MG63 (cell line): ENCODE data around the gene ADH5. TPM values are rescaled to one million over a fixed set of nuclear protein-coding genes. Genes with fewer than 3 reads are reported as not detected.
A peak's percentile ranks its signal among the peaks of the same experiment; 100 is the strongest.
"Not testable (repeated sequence)": the region's sequence is repeated elsewhere in the genome, so short reads cannot be mapped to it uniquely, and the experiment has no call there.

Source experiments
- DNase-seq: peaks from one replicate; pipeline ENCODE4 v3.0.0-alpha.2; 2020
- H3K27me3 ChIP-seq: fragments of 250-450 bp; sonication (Bioruptor Pico); 2 replicates; pipeline ENCODE4 v1.5.1; 2020; ENCODE audit warnings: mild to moderate bottlenecking, moderate library complexity
- H3K36me3 ChIP-seq: fragments of 250-450 bp; sonication (Bioruptor Pico); 2 replicates; pipeline ENCODE4 v1.5.1; 2020; ENCODE audit warnings: mild to moderate bottlenecking, moderate library complexity
- H3K4me3 ChIP-seq: fragments of 250-450 bp; sonication (Bioruptor Pico); 2 replicates; pipeline ENCODE4 v1.5.1; 2020; ENCODE audit warnings: mild to moderate bottlenecking, moderate library complexity
- H3K9me3 ChIP-seq: fragments of 250-450 bp; sonication (Bioruptor Pico); 2 replicates; pipeline ENCODE4 v1.5.1; 2020; ENCODE audit warnings: mild to moderate bottlenecking, moderate library complexity
- total RNA-seq: library from RNA; depleted of rRNA; stranded (reverse); fragments of >200 nt; shearing (Covaris generic); gene quantifications from 2 replicates; pipeline ENCODE4 v1.2.3, GENCODE V29; 2014; ENCODE audit warnings: low replicate concordance

ADH5 gene
- total RNA-seq, 1 experiment from 2014 or later, result 147 TPM

- not testable (repeated sequence) for H3K9me3 ChIP-seq, DNase-seq, H3K4me3 ChIP-seq, H3K27me3 ChIP-seq, H3K36me3 ChIP-seq
Observed at GRCh38 chr4:99091841-99092240, 3.3 kb upstream of the ADH5 start.

DNA sequence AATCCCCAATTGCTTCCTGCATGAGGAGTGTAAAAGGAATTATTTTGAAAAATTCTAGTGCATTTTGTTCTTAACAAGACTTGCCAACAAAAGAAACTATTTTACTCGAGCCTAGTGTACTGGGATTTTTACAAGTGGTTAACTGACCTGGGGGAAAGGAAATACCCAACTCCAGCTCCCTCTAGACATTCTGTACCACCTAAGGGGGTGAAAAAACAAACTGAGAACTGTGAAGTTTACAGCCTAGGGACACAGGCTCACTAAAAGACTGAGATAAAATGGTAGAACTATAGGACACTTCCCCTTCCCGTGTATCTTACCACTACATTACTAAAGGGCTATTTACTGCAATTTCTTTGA is 2.6 kb upstream of the ADH5 start:
- Histone ChIP-seq H3K27me3 (no peaks in the 10 kb centered on the region), H3K4me3 (no peak overlapping the region), H3K36me3 (no peaks in the 10 kb centered on the region), H3K9me3 (no peaks in the 10 kb centered on the region)
- no peak for DNase-seq

- H3K4me3 ChIP-seq, result no peak overlapping the region; the same call in 1 of the 2 replicates
Observed at GRCh38 chr4:99090481-99091215, 2.1 kb upstream of the ADH5 start.

GRCh38 chr4:99088023-99088449 is 552 bp downstream of the ADH5 start:
- H3K36me3 ChIP-seq, result peaks cover 18% of the 10 kb centered on the region
- peak overlapping the region; percentile 83 for H3K4me3 ChIP-seq
- H3K27me3 ChIP-seq, result no peaks in the 10 kb centered on the region
- H3K9me3 ChIP-seq, result no peaks in the 10 kb centered on the region
- peak; percentile 53 for DNase-seq

More at GRCh38 chr4:99090481-99091215, 2.1 kb upstream of the ADH5 start:
- H3K27me3 ChIP-seq, result no peaks in the 10 kb centered on the region
- H3K36me3 ChIP-seq, result no peaks in the 10 kb centered on the region
- H3K9me3 ChIP-seq, result no peaks in the 10 kb centered on the region
- no peak for DNase-seq

DNA sequence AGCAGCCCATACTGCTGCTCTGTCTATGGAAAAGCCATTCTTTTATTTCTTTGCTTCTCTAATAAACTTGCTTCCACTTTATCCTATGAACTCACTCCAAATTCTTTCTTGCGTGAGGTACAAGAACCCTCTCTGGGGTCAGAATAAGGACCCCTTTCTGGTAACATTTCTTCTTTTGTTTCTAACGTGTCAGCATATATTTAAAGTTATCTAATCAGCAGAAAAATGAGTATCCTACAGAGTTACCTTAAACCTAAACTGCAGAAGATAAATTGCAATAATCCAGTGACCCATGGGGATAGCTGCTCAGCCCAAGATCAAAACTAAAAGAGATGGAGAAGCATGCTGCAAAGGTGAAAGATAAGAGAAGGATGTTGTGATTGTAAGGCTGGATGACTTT is 4.0 kb downstream of the ADH5 start:
- no peak for DNase-seq
- Histone ChIP-seq H3K36me3 (peaks cover 18% of the 10 kb centered on the region), H3K9me3 (no peaks in the 10 kb centered on the region), H3K27me3 (no peaks in the 10 kb centered on the region), H3K4me3 (no peak overlapping the region)

GRCh38 chr4:99082192-99082591 is 6.4 kb downstream of the ADH5 start:
- Histone ChIP-seq H3K27me3 (no peaks in the 10 kb centered on the region), H3K4me3 (no peak overlapping the region), H3K9me3 (no peaks in the 10 kb centered on the region), H3K36me3 (peaks cover 18% of the 10 kb centered on the region)
- DNase-seq, result no peak

DNA sequence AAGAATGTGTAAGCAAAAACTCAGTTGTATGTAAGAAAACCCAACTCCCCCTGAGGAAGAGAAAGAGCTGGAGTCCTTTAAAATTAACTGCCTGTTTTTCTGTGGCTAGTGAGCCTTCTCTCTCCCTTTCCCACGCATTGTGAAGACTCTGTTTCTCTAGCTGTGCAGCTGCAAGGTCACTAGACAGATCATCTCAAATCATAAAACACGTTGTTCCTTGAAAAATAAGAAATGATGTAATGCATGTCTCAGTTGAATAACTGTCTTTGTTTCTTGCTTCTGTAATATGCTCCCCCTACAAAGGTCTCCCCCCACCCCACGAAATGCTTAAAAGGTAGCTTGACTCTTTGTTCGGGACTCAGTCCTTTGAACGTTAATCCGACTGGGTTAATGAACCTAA is 7.7 kb downstream of the ADH5 start:
- not testable (repeated sequence) for H3K4me3 ChIP-seq, H3K27me3 ChIP-seq, H3K9me3 ChIP-seq, DNase-seq
- H3K36me3 ChIP-seq, result peaks cover 28% of the 10 kb centered on the region

DNA sequence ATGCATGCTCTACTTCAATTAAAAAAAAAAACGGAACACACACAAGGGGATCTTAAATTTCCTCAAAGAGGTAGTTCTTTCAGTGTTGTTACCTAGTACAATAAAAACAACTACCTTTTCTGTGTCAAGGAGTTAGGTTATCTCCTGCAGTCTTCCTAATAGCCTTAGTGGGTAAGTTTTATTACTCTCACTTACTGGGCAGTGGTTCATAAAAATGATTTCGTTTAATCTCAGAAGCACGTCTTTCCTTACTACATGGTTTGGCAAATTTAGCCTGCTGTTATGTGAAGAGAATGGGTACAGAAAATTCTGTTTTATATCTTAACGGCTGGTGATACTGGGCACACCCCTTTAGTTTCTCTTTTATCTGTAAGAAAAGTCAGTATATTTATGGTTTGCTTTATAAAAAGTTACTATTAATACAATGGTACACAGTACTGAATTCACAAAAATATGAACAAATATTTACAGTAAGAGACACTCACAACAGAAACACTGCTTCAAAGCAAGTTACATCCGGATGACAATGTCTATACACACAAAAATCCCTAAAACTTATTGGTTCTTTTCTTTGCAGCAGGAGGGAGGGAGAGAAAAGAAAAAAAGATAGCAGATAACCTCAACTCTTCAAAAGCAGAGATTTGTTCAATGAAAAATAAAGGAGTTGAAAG is 8.8 kb downstream of the ADH5 start:
- no peaks in the 10 kb centered on the region for H3K9me3 ChIP-seq
- no peak for DNase-seq
- H3K27me3 ChIP-seq, result no peaks in the 10 kb centered on the region
- no peak overlapping the region for H3K4me3 ChIP-seq
- peaks cover 28% of the 10 kb centered on the region for H3K36me3 ChIP-seq

DNA sequence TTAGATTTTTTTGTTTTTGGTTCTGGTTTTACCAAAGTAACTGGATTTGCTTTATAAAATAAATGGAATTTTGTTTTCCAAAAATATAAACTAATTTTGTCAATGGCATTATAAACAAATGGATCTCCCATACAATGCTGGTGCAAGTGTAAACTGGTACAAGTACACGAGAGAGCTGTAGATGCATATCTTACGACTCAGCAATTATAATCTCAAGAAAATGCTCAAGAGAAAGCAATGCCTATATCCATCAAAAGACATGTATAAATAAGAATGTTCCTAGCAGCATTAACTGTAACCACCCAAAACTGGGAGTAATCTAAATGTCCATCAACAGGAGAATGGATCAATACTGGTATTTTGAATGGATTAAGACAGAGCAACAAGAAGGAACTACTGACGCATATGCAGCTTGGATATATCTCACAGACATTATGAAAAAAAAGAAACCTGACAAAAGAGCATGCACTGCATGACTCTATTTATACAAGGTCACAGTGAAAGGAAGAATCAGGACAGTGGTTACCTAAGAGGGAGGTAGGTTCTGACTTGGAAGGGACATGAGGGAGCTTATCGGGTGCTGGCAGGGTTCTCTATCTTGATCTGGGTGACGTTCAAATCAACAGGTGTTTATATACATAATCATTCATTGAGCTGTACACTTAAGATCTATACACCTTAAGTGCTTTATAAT is 9.5 kb downstream of the ADH5 start:
- H3K9me3 ChIP-seq, result no peaks in the 10 kb centered on the region
- H3K4me3 ChIP-seq, result no peak overlapping the region
- DNase-seq, result no peak
- H3K27me3 ChIP-seq, result no peaks in the 10 kb centered on the region
- peaks cover 27% of the 10 kb centered on the region for H3K36me3 ChIP-seq

- peaks cover 24% of the 10 kb centered on the region for H3K36me3 ChIP-seq
- no peak for DNase-seq
- no peak overlapping the region for H3K4me3 ChIP-seq
- no peaks in the 10 kb centered on the region for H3K9me3 ChIP-seq
- no peaks in the 10 kb centered on the region for H3K27me3 ChIP-seq
Observed at GRCh38 chr4:99078336-99078735, 10.3 kb downstream of the ADH5 start.

DNA sequence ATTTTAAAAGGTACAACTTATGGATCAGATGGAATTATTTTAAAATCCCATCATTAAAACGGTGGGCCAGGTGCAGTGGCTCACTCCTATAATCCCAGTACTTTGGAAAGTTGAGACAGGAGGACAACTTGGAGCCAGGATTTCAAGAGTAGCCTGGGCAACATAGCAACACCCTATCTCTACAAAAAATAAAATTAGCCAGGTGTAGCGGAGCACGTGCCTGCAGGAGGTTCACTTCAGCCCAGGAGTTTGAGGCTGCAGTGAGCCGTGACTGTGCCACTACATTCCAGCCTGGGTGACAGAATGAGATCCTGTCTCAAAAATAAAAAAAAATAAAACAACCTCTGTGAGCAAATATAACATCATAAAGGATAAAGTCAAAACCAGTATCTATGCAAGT is 11.4 kb downstream of the ADH5 start:
- DNase-seq, result no peak
- H3K4me3 ChIP-seq, result no peak overlapping the region
- H3K9me3 ChIP-seq, result no peaks in the 10 kb centered on the region
- peaks cover 30% of the 10 kb centered on the region for H3K36me3 ChIP-seq
- H3K27me3 ChIP-seq, result no peaks in the 10 kb centered on the region

- peaks cover 30% of the 10 kb centered on the region for H3K36me3 ChIP-seq
- no peak overlapping the region for H3K4me3 ChIP-seq
- H3K9me3 ChIP-seq, result no peaks in the 10 kb centered on the region
- H3K27me3 ChIP-seq, result no peaks in the 10 kb centered on the region
- no peak for DNase-seq
Observed at GRCh38 chr4:99076292-99076976, 12.2 kb downstream of the ADH5 start.

DNA sequence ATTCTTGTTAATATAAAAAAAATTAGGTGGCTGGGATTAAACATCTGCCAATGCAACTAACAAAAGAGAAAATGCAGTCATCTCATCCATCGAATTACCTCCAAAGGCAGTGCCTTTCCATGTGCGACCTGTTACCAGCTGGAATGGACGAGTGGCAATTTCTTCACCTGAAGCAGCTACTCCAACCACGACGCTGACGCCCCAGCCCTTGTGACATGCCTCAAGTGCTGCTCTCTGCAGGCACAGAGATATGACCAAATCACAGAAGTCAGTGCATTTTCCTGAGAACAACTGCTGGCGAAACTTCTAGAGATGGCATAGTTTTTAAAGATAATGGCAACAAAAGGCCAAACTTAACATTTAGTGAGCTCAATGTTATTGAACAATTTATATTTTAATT is 13.8 kb downstream of the ADH5 start:
- no peaks in the 10 kb centered on the region for H3K9me3 ChIP-seq
- DNase-seq, result no peak
- peaks cover 39% of the 10 kb centered on the region for H3K36me3 ChIP-seq
- H3K4me3 ChIP-seq, result no peak overlapping the region
- H3K27me3 ChIP-seq, result no peaks in the 10 kb centered on the region

DNA sequence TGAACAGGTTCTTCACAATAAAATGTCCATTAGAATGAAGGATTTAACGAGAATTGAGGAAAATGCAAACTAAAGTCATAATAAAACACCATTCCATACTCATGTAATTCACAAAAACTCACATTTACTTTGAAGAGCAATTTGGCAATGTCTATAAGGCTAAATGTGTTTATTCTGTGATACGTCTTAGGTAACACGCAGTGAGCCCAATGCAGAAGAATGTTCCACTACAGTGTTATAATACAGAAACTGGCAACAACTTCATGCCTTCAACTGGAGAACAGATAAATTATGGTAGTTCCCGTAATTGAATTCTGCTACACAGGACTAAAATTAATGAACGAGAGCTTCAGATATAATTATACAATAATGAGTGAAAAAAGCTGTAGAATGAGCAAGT is 17.4 kb downstream of the ADH5 start:
- Histone ChIP-seq H3K4me3 (no peak overlapping the region), H3K36me3 (peaks cover 34% of the 10 kb centered on the region), H3K9me3 (no peaks in the 10 kb centered on the region), H3K27me3 (no peaks in the 10 kb centered on the region)
- no peak for DNase-seq

DNA sequence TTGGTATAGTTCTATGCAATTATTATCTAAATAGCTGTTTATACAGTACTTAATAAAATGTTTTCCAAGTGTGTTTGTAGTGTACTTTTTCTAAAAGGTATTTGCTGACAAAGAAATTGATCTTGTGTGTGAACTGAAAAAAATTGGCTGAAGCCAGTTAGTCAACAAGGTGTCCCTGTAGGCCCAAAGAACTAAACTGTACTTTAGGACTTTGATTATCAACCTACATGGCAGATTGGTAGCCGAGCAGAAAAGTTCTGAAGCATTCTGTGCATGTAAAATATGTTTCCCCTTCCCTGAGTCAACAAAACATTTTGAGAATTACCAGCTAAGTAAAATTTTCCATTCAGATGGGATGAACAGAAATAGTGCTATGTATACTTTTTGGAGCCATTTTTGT is 21.0 kb downstream of the ADH5 start:
- H3K27me3 ChIP-seq, result no peaks in the 10 kb centered on the region
- H3K9me3 ChIP-seq, result no peaks in the 10 kb centered on the region
- H3K36me3 ChIP-seq, result peaks cover 28% of the 10 kb centered on the region
- no peak overlapping the region for H3K4me3 ChIP-seq
- DNase-seq, result no peak

GRCh38 chr4:99065521-99065920 is 23.1 kb downstream of the ADH5 start:
- H3K9me3 ChIP-seq, DNase-seq, H3K4me3 ChIP-seq, H3K27me3 ChIP-seq: not testable (repeated sequence)
- H3K36me3 ChIP-seq, result peaks cover 31% of the 10 kb centered on the region

DNA sequence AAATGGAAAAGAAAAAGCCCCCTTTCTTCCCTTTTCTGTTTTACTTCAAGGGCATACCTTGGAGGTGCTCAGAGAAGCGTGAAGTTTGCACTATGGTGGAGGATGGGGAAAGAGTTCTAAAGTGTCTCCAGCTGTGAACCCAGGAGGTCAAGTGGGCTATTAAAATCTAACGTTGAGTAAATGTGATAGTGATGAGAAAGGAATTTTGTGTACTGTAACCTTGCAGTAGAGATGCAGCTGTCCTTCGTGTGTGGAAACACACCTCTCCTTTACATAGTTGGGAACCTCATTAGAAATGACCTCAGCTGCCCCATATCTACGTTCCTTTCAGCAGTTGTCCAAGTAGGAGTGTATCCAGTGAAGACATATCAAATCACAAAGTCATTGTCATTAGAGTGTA is 26.5 kb downstream of the ADH5 start:
- H3K36me3 ChIP-seq, result peaks cover 48% of the 10 kb centered on the region
- DNase-seq, result no peak
- H3K9me3 ChIP-seq, result no peaks in the 10 kb centered on the region

More for the DNA sequence above, 26.5 kb downstream of the ADH5 start:
- H3K4me3 ChIP-seq, result no peak overlapping the region
- no peaks in the 10 kb centered on the region for H3K27me3 ChIP-seq
